GM18951 (cell line): ENCODE measurements around the gene AVPR2.

Source experiments
- POLR2A ChIP-seq: IDR thresholded peaks from 4 replicates; pipeline ENCODE4 v1.6.1; 2011; ENCODE audit warnings: mild to moderate bottlenecking; ENCODE audit not compliant: insufficient read length, insufficient read depth; ENCODE audit errors: extremely low read depth
- in situ Hi-C: fragments of 300-500 bp; cut with MboI; formaldehyde crosslinking; loops from one replicate; pipeline ENCODE4 v1.12.0; 2022; ENCODE audit warnings: low sequenced_read_pairs, mixed read lengths, inconsistent platforms; ENCODE audit not compliant: unreplicated experiment

AVPR2 gene

GRCh38 chrX:153906126-153906917 is 1.8 kb downstream of the AVPR2 start:
- no peak for TF ChIP-seq POLR2A
- in situ Hi-C loops = no loop called here

DNA sequence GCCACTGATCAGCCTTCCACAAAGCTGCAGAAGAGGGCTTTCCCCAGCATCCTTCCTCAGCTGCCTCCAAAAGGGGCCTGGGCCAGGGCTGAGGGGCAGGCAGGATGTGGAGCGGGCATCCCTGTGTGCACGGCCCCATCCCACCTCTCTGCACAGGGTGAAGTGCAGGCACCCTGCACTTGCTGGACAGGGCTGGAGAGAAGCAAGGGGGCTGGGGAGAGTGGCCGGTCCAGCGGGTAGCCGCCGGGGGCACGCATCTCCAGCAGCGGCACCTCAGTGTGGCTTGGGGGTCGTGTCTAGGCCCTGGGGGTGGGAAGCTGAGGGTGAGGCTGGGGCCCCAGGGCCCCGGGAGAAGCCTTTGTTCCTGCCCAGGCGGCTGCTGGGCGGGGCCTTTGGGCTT is 3.0 kb downstream of the AVPR2 start:
- no peak for TF ChIP-seq POLR2A
- in situ Hi-C loops = no loop called here

GRCh38 chrX:153908219-153908860 is 3.9 kb downstream of the AVPR2 start:
- no peak for TF ChIP-seq POLR2A
- in situ Hi-C loops = no loop called here

DNA sequence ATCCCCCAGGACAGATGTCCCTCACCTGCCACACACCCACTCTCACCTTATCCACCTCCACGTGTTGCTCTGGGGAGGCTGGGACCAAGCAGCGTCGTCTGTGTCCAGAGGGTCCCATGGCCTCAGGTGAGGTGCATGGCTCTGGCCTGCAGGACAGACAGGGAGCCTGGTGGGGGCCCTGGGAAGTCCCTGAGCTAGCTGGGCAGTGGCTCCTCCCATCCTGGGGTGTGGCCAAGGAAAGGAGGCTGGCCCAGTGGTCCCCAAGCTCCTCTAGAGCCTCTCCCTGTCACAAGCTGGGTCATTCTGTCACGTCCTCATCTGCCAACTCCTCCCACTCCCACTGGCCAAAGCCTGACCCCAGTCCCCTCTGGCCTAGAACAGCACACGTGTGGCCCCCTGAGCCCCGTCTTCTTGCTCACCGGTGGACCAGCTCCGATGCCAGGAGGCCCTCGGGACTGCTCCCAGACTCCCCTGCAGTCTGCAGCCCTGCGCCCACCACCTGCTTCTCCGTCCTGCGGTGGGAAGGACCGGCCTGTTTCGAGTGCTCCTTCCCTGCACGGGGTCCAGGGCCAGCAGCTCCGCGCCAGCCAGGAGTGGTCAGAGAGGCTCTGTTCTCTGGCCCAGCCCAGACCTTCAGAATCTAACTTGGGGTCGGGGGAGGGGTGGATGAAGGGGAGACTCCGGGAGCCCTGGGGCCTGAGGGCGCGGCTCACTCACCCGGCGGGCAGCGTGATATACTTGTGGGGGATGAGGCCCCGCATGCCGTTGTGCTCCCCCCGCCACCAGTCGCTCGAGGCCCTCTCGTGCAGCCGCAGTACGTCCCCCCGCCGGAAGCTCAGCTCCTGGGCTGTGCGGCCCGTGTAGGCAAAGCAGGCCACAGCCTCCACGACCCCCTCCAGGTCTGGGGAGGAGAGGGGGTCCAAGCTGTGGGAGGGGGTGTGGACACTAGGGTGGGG is 4.8 kb downstream of the AVPR2 start:
- TF ChIP-seq POLR2A = no peak
- in situ Hi-C loops = no loop called here

GRCh38 chrX:153909980-153910360 is 5.5 kb downstream of the AVPR2 start:
- in situ Hi-C loops = no loop called here
- TF ChIP-seq POLR2A = no peak

DNA sequence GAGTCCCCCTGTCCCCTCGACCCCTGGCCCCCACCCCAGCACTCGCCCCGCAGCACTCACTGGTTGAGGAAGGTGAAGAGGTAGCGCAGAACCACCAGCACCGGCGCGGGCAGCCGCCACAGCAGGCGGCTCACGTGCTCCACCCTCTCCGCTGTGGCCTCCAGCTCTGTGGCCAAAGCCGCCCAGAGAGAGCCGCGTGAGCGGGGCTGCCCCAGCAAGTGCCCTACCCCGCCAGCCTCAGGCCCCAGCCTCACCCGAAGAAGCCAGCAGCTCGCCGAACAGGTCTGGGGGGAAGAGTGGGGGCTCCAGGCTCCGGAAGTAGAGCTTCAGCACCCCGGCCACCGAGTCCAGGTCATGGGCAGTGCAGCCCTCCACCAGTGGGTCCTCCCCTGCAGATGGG is 6.0 kb downstream of the AVPR2 start:
- no peak for TF ChIP-seq POLR2A
- in situ Hi-C loops = no loop called here

DNA sequence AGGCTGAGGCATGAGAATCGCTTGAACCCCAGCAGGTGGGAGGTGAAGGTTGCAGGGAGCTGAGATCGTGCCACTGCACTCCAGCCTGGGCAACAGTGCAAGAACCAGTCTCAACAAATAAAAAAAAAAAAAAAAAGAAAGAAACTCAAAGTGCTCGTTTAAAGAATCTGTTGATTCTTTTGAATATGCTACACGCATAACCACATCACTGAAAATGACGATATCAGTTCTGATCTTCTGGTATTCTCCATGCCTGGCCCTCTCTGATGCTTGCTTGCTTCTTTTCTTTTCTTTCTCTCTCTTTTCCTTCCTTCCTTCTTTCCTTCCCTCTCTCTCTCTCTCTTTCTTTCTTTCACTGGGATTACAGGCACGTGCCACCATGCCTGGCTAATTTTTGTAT is 7.3 kb downstream of the AVPR2 start:
- in situ Hi-C loops = no loop called here
- no peak for TF ChIP-seq POLR2A

- in situ Hi-C loops = no loop called here
- TF ChIP-seq POLR2A = no peak
Observed at GRCh38 chrX:153913211-153913610, 8.7 kb downstream of the AVPR2 start.

DNA sequence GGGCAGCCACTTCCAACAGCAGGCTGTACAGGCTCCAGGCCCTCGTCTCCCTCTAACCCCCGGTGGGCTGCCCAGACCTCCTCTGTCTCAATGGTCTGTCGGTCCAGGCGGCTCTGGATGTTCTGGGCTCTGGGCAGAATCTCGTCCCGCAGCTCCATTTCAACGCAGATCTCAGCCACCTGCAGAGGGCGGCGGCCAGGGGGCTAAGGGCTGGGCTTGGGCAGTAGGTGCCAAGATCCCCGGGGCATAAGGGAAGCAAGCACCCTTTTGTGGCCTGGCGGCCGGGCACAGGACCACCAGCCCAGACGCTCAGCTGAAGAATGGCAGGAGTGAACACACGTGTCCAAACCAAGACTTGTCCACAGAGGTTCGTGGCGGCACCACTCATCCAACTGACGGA is 9.2 kb downstream of the AVPR2 start:
- no peak for TF ChIP-seq POLR2A
- in situ Hi-C loops = no loop called here

DNA sequence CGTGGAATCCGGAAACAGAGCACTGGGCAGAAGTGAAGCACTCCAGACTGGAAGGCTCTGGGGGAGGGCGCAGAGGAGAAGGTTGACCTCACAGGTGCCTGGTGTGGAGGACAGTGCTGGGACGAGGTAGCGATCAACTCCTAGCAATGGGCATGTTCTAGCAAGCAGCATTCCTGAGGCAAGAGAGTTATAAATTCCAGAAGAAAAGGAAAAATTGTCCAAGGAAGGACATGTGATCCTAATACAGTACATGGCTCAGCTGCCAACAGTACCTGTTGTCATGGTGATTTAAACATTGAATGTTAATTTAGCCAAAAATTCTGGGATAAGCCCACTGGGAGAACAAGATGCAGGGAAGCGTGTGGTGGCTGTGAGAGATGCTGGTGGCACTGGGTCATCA is 13.4 kb downstream of the AVPR2 start:
- no peak for TF ChIP-seq POLR2A
- in situ Hi-C loops = no loop called here

DNA sequence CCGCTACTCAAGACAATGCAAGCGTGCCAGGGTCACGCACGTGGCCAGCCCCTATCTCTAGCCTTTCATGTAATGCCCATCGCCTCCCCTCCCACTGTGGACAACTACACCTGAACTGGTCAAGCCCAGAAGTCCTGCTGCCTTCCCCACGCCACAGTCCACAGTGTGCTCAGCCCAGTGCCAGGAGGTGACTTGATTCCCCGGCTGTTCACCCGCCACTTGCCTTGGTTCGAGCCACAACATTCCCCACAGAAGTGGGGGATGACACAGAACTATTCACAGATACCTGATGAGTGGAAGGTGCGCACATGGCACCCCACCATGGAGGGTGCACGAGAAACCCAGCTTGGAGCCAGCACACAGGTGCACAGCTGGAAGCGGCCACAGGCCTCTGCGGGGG is 14.8 kb downstream of the AVPR2 start:
- in situ Hi-C loops = no loop called here
- TF ChIP-seq POLR2A = no peak

- no peak for TF ChIP-seq POLR2A
- in situ Hi-C loops = no loop called here
Observed at GRCh38 chrX:153920546-153920945, 16.1 kb downstream of the AVPR2 start.

GRCh38 chrX:153921070-153921469 is 16.6 kb downstream of the AVPR2 start:
- in situ Hi-C loops = no loop called here
- TF ChIP-seq POLR2A = no peak
